HuH-7 (cell line): Measurements from ENCODE around the gene DPF3.

Source experiments
- DNase-seq: peaks from one replicate; pipeline ENCODE4 v3.0.0; 2011; ENCODE audit warnings: low spot score

DPF3 gene

DNA sequence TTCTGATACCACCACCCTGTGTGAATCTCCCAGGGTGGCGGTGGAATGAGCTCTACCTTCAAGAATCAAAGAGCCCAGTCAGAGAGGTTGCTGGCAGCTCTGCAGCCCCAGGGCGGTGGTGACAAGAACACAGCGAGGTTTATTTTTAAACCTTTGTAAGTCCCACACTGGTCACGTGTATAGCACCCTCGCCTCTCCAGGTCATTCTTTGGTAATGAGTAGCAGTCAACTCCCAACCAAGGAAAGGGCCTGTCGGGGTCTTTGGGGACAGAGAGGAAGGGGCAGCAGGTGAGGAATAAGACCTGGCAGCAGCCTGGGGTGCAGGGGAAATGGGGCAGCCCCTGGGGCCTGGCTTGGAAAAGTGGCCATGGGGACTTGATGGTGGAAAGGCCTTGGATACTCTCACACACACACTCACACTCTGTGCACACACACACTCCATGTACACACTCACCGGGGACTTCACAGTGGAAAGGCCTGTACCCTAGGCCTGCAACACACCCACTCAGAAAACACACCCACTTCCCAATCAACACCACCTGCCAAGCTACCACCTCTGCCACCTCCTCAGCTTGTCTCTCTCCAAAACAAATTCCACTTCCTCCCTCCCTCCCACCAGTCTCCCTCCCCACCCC, 178.6 kb downstream of the DPF3 start:
- DNase-seq = no peak

DNA sequence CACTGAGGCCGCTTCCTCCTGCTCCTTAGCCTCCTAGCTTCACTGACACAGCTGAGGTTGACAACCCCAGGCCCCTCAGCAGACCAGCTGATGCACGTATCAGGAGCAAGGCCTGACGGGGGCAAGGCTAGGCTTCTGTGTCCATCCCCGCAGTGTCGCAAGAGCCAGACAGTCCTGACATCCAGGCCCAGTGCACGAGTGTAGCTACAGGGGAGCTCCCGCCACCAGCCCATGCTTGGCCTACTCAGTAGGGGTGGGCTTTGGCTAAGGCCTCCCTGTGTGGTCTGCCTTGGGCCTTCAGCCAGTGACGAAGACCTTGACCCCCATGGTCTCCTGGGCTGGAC, 179.1 kb downstream of the DPF3 start:
- DNase-seq = no peak

DNA sequence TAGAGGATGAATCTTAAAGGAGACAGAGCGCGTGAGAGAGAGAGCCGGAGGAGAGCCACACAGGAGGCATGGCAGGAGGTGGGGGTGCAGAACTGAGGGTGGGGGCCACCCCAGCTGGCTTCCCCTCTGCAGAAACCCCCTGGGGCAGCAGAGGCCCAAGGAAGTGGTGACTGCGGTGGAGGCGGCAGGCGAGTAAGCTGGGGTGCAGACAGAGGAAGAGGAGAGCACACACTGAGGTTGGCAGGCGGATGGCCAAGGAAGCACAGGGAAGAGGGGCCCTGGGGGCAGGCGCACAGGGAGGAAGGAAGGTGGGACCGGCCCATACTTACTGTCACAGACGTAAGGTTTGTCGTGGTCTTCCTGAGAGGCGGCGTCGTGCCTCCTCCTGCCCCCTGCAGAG, 179.8 kb downstream of the DPF3 start:
- DNase-seq = no peak

DNA sequence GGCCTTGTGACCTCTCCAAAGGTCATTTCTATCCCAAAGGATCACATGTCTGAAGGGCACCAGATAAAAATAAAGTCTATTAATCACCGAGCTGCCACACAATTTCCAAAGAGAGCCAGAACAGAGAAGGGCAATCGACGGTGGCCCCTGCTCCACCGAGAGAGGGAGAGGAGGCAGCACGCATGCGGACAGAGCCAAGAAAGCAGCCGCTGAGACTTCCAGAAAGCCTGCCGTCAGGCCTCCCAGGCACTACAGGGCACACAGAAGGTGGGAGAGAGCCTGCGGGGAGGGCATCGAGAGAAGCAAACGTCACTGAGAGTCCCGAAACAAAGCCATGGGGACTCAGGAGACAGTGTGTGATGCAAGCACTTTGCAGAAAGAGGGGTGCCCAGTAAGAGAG, 182.0 kb downstream of the DPF3 start:
- DNase-seq = no peak

DNA sequence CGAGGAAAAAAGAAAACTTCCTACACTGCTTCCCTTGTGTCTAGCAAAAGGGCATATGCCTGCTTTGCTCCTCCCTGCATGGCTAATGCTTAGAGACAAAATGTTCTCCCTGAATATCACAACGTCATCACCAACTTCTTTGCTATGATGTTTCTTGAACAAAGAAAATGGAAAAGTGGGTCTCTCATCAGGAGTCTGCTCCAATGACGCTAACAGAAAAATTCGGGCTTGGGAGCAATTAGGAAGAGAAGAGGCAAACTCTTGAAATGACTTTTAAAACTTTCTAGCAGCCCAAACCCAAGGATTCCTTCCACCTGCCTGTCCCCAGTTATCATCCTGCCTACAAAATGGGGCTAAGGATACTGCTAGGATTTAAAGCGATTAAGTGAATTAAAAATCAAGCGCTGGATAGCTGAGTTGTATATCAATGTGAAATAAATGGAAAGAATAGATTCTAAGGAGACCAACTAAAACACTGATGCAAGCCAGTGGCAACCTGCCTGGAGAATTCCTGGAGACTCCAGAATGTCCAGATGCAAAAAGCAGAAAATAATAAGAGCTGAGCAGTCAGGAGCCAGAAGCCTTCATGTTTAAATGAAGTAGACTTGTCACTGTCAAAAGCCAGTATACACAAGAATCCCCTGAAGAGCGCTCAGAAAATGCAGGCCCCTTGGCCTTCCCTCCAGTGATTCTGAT, 183.8 kb downstream of the DPF3 start:
- DNase-seq = no peak

DNA sequence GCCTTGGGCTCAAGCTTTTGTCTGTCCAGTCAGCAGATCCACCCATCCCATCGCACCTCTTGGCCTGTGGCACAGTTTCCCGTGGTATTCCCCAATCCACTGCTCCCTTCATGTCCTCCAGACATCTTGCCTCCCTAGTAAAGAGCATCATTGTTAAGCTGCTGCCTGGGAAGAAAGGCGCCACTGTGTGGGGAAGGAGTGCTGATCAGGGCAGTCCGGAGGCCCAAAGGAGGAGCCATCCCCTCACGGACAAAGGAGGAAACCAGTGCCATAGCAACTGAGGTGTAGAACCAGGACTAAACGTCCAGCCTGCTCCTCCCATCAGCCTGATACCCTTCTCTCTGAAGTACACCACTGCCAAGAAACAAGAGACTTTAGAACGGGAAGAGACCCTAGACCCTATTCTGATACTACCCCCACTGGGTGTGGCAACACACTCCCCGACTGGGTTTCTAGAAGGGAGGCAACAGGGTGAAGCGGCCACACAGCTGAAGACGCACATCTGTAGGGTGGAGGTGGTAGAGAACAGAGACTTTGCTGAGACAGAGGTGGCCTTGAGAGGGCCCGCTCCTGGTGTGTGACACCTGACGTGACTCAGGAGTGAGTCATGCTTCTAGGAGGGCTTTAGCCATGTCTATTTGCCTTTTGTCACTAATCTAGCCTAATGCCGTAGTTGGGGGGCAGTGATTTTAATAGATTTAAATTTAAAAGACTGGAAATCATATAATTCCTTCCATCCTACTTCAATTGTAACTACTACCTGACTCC, 185.0 kb downstream of the DPF3 start:
- no peak for DNase-seq

DNA sequence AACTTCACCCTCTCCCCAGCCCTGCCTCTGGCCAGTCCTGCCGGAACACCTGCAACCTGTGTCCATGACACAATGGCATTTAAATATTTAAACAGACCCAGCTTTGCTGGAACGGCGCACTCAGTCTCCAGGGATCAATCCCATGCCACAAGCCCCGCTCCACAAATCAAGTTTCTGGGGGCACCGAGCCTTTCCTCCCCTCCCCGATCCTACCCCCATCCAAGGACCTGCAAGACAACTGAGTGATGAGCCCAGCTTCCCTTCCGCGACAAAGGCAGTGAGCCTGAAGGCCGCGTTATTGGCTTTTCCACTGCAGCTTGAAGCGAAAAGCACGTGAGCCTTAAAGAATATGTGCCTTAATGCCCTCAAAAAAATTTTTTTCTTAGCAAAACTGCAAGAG, 185.7 kb downstream of the DPF3 start:
- no peak for DNase-seq

DNA sequence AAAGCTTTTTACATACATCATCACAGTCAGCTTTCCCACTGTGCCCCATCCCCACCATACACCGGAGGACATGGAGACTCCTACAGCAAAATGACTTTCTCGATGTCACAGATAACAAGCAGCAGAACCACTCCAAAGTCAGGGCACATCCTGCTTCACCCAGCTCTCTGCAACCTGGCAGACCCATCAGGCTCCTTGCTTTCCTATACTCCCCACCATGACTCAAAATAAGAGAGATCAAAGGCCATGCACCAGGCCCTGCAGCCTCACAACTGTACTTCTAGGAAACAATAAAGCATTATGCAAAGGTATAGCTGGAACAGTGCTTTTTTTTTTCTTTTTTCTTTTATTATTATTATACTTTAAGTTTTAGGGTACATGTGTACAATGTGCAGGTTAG, 187.4 kb downstream of the DPF3 start:
- no peak for DNase-seq

DNA sequence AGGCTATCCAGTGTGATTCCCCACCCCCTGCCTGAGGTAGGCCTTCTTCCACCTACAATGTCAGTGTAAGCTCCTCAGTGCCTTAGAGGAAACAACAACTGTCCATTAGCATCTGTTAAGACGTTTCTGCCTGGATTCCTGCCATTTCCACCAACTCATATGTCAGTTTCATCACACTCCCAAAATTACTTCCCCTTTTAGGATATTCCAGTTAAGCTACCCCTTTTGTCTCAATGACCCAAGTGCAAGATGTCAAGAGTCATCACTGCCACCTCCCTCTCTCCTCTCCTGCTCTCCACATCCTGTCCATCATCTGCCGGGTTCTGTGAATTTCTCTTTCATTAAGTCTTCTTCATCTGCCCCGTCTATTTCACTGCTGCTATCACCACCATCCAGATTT, 189.4 kb downstream of the DPF3 start:
- DNase-seq = no peak

DNA sequence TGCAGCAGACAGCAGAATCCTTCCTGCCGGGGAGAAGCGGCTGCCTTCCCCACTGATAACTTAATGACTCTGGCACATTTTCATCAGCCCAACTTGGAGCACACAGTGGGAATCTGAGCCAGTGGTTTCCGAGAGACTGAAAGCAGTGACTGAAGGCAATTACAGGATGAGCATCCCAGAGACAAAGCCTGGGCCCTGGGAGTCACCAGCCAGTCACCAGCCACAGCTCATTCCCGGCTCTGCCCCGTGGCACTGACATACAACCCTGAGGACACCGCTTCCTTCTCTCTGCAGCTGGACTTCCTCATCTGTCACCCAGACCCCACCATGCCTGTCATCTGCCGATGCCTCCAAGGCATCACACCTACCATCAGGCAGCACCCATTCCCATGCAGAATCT, 192.3 kb downstream of the DPF3 start:
- DNase-seq = no peak

DNA sequence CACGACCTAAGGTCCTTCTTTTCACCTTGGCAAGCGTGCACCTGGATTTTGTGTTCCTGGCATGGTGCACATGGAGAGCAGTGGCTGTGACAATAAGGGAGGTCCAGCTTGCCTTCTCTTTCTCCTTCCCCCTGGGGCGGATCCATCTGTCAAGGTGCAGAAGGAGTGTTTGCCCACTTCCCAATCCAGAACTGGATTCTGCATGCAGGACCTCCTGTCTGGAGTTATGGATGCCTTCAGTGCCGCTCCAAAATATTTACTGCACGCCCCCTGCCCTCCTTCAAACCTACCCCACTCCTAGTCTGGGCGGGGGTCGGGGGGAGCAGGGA, 192.7 kb downstream of the DPF3 start:
- DNase-seq = no peak

DNA sequence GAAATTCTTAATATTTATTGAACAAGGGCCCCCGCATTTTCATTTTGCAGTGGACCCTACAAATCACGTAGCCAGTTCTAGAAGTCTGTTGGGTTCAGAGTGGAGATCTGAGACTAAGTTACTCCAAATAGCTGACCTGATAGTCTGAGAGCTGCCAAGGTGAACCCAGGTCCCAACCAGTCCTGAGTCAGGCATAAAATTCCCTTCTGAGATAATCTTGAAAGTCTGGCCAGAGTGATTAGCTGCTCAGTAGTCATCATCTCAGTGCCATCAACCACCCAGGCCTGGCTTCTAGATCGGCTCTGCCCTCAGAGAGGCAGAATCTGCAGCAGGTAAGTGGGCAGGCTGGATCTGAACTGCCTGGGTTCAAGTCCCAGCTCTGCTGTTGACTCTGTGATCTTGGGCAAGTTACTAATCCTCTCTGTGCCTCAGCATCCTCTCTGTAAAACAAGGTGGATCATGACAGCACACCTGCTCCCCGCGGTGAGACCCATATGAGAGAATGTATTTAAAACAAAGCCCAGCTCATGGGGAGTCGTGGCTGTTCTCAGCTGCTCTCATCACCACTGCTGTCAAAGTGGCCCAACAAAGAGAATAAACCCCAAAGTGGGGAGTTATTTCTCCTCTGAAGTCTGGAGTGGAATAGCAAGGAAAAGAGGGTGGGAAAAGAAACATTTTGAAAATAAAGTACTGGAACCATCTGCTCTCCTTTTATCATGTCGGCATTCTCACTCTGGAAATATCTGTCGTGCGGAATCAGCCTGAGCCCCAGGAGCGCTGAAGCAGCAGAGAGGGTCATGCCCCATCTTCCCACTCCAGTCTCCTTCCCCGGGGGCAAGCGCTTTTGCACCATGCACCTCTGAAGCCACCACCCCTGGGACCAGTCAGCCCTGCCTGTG, 193.3 kb downstream of the DPF3 start:
- no peak for DNase-seq

DNA sequence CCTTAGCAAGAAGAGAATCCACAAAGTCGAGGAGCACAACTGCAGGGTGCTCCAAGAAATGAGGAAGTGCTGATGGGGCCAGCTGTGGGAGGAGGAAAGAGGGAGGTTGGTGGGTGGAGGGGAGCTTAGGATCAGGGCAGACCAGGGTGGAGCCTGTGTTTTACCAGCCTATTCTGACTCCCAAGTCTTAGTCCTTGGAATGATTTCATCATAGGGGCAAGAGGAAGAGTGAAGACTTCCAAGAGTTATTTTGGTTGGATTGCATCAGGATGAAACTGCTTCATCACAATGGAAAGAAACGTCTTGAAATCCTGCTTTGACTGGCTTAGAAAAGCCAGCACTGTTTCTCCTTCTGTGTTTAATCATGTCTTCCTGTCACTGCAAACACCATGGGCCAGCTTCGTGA, 194.0 kb downstream of the DPF3 start:
- DNase-seq = no peak

DNA sequence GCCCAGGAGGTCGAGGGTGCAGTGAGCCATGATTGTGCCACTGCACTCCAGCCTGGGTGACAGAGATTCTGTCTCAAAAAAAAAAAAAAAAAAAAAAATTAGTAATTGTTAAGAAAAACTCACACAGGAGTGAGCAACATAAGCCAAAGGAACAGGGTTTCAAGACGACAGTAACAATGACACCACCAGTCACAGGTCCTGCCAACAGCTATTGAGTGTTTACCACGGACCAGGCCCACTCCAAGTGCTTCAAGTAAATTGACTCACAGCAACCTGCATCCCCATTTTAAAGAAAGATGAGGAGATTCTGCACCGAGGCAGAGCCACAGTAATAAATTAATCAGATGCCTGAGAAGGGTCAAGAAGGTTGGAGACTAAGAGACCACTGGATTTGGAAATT, 194.5 kb downstream of the DPF3 start:
- no peak for DNase-seq

DNA sequence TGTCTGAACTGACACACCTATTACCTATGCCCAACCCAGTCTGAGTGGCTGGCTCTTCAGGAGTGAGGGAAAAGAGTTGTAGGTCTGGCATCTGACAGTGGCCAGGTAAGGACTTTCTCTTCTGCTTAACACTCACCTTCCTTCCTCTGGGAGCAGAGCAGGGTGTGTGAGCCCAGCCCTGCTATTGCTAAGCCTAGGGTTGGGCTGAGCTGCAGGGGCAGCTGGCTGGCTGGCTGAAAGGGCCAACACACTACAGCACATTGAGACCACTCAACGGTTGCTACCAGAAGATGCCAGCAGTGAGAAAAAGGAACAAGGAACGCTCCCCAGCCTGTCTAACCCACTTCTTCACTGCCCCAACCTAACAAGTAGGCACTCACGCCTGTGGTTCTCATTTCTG, 201.2 kb downstream of the DPF3 start:
- DNase-seq = no peak

DNA sequence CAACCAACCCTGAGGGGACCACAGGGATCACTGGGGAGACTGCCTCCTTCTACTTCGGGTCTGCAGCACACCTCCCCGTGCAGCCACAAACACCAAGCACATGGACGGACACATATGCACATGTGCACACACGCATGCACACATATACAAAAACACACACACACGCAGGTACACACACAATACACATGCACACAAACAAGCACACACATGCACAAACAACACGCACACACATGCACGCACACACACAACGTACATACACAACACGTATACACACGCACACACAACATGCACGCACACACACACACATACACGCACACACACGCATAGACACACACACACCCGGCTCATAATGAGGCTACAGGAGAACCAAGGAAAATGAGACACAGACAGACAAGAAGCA, 203.6 kb downstream of the DPF3 start:
- DNase-seq = no peak

DNA sequence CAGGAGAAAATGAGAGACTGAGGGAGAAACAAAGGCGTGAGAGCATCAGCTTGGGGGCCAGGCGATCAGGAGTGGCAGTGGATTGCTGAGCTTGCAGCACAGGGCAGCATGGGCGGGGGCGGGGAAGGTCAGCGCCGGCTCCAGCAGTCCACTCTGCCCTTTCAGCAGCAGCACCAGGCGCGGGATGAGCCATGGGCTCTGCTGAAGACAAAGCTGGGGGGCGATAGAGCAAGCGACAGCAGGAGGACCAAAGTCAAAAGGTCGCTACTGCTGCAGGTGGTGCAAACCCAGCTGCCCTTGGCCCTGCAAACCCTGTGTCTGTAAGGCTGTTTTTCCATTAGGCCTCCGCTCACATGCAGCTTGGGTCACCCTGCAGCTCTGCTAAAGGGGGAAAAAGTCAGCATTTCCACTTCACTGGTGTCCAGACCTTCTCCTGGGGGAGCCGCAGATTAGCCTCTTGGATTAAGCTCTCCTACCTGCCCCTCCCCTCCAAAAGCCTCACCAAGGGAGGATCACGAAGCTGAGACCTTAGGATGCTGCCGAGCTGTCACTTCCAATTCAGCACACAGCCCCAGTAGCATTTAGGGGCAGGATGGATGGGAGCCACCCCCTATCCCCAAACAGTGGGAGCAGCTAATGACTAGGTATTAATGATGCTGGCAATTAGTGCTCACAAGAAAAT, 204.8 kb downstream of the DPF3 start:
- no peak for DNase-seq

DNA sequence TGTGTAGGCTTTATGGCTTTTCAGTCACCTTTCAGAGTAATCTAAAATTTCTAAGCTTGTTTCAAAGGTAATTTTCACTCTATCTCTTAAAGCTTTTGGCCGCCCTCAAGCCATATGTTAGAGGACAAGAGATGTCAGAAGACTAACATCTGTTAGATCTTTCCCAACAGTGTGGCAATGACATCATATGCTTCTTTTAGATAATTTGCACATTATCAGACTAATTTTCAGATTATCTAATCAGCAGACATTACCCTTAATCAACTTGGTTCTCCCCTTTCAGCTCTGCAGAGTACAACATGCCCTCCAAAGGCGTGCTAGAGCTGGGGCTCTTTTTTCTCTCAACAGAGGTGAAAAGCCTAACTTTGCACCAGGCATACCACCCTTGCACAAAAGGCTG, 207.1 kb downstream of the DPF3 start:
- no peak for DNase-seq

DNA sequence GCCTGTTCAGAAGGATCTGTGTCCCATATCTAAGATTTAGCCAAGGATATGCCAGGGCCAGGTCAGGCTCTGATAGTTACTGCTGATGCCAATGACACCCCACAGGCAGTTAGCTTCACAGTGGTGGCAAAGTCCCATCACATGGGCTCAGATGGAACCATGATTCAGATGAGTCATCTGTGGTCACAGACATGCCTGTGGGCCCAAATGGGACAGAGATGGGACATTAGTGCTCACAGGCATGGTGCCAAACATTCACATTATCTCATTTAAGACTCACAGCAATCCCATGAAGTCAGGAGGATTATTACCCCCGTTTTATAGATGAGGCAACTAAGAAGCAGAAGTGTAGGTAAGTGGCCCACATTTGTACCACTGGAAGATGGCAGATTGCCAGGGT, 207.8 kb downstream of the DPF3 start:
- DNase-seq = no peak

DNA sequence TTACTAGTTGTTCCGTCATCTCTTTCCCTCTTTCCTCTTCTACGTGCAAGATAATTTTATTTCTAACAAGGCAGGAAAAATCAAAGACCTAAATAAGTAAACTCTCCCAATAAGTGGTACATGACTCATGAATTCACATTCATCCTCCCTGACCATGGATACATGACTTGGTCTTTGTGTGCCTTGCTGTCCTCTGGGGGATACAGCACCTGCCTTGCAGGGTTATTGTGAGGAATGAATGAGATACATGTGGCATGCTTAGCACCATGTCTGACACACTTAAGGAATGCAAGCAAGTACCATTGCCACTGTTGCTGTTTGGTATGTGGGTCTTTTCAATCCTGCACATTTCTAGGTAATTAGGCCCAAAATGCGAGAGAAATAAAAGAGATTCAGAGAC, 208.4 kb downstream of the DPF3 start:
- DNase-seq = no peak

DNA sequence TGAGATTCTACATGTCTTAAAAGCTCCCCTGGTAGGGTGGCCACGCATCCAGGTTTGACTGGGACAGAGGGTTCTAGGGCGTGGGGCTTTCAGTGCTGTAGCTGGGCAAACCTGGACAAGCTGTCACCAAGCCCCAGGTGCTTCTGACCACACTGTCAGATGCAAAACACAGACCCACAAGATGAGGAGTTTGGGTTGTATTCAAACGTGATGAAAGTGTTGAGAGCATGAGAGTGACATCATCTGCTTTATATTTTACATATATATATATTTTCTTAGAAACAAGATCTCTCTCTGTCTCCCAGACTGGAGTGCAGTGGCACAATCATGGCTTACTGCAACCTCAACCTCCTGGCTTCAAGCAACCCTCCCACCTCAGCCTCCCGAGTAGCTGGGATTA, 210.1 kb downstream of the DPF3 start:
- DNase-seq = no peak

DNA sequence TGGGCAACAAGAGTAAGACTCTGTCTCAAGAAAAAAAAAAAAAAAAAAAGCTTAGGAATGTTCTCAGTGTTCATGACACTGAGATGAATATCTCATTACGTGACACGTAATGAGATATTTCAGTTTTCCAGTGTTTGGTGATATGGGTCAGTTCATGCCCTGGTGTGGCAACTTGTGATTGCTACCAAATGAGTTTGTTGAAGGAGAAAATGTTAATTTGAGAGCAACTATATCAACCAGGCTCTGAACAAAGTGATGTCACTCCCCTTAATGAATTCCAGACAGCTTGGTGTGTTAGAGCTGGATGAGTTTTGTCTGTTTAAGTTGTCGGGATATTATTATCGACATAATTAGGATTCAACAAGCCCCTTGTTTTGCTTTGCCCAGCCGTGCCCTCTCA, 211.7 kb downstream of the DPF3 start:
- DNase-seq = no peak
